Parathyroid adenoma (tissue), 2 donors: Measurements from ENCODE around the gene LRP11.

Experiments used
- H2AFZ ChIP-seq: fragments of 300-600 bp; sonication (generic); one replicate; pipeline ENCODE4 v1.7.0; 2017; ENCODE audit warnings: antibody characterized with exemption, mild to moderate bottlenecking
- H3K27ac ChIP-seq: fragments of 300-600 bp; sonication (generic); one replicate; pipeline ENCODE4 v1.7.0; 2017
- H3K27me3 ChIP-seq: fragments of 300-600 bp; sonication (generic); one replicate; pipeline ENCODE4 v1.7.0; 2017; ENCODE audit warnings: low read length; ENCODE audit not compliant: control insufficient read depth, insufficient read depth
- H3K36me3 ChIP-seq: fragments of 300-600 bp; sonication (generic); one replicate; pipeline ENCODE4 v1.7.0; 2017; ENCODE audit warnings: low read length; ENCODE audit not compliant: control insufficient read depth, insufficient read depth
- H3K4me1 ChIP-seq: fragments of 300-600 bp; sonication (generic); one replicate; pipeline ENCODE4 v1.7.0; 2017; ENCODE audit warnings: control low read depth
- H3K4me2 ChIP-seq: fragments of 300-600 bp; sonication (generic); one replicate; pipeline ENCODE4 v1.7.0; 2017; ENCODE audit warnings: low read length
- H3K4me3 ChIP-seq: fragments of 300-600 bp; sonication (generic); one replicate; pipeline ENCODE4 v1.7.0; 2017; ENCODE audit warnings: low read depth, low read length
- H3K79me2 ChIP-seq: fragments of 300-600 bp; sonication (generic); one replicate; pipeline ENCODE4 v1.7.0; 2017; ENCODE audit warnings: control low read depth
- H3K9ac ChIP-seq: fragments of 300-600 bp; sonication (generic); one replicate; pipeline ENCODE4 v1.7.0; 2017; ENCODE audit warnings: mild to moderate bottlenecking
- H3K9me3 ChIP-seq: fragments of 300-600 bp; sonication (generic); one replicate; pipeline ENCODE4 v1.7.0; 2017; ENCODE audit warnings: low read length; ENCODE audit not compliant: control insufficient read depth
- CTCF ChIP-seq: fragments of 300-600 bp; sonication (generic); IDR thresholded peaks from one replicate; pipeline ENCODE4 v1.7.0; 2017; ENCODE audit warnings: antibody characterized with exemption, mild to moderate bottlenecking
- donor health status: primary hyperparathyroidism.

Gene LRP11

GRCh38 chr6:149905911-149906371 lies 41.8 kb upstream of the LRP11 start:
- Histone ChIP-seq H2AFZ (no peak overlapping the region), H3K36me3 (no peaks in the 10 kb centered on the region), H3K4me3 (no peak overlapping the region), H3K79me2 (peaks cover 5% of the 10 kb centered on the region), H3K4me1 (no peaks in the 10 kb centered on the region), H3K9me3 (no peaks in the 10 kb centered on the region), H3K27me3 (no peaks in the 10 kb centered on the region), H3K4me2 (no peak overlapping the region), H3K27ac (no peak overlapping the region), H3K9ac (no peak overlapping the region)
- no peak for TF ChIP-seq CTCF

GRCh38 chr6:149905371-149905910 lies 41.3 kb upstream of the LRP11 start:
- H2AFZ ChIP-seq, result no peak overlapping the region
- no peak overlapping the region for H3K27ac ChIP-seq
- no peaks in the 10 kb centered on the region for H3K9me3 ChIP-seq
- H3K27me3 ChIP-seq, result no peaks in the 10 kb centered on the region
- no peak overlapping the region for H3K9ac ChIP-seq
- no peaks in the 10 kb centered on the region for H3K36me3 ChIP-seq
- no peaks in the 10 kb centered on the region for H3K4me1 ChIP-seq
- peaks cover 5% of the 10 kb centered on the region for H3K79me2 ChIP-seq
- no peak for TF ChIP-seq CTCF
- H3K4me3 ChIP-seq, result no peak overlapping the region
- no peak overlapping the region for H3K4me2 ChIP-seq

GRCh38 chr6:149904661-149905370 lies 40.7 kb upstream of the LRP11 start:
- Histone ChIP-seq H3K36me3 (no peaks in the 10 kb centered on the region), H3K27me3 (no peaks in the 10 kb centered on the region), H2AFZ (no peak overlapping the region), H3K27ac (no peak overlapping the region), H3K4me2 (no peak overlapping the region), H3K9ac (no peak overlapping the region), H3K79me2 (peaks cover 5% of the 10 kb centered on the region), H3K9me3 (no peaks in the 10 kb centered on the region), H3K4me1 (no peaks in the 10 kb centered on the region), H3K4me3 (no peak overlapping the region)
- no peak for TF ChIP-seq CTCF

- H3K4me3 ChIP-seq, result no peak overlapping the region
- H3K9ac ChIP-seq, result no peak overlapping the region
- peaks cover 5% of the 10 kb centered on the region for H3K79me2 ChIP-seq
- H3K9me3 ChIP-seq, result no peaks in the 10 kb centered on the region
- TF ChIP-seq CTCF, result no peak
- no peaks in the 10 kb centered on the region for H3K4me1 ChIP-seq
- no peak overlapping the region for H3K27ac ChIP-seq
- H3K36me3 ChIP-seq, result no peaks in the 10 kb centered on the region
- no peak overlapping the region for H3K4me2 ChIP-seq
- H3K27me3 ChIP-seq, result no peaks in the 10 kb centered on the region
- peak overlapping the region; percentile 25 for H2AFZ ChIP-seq
Observed at GRCh38 chr6:149903938-149904611, 39.9 kb upstream of the LRP11 start.
